Measurements from ENCODE around the gene UBE2O.

GRCh38 chr17:76386966-76387765, 65.8 kb downstream of the UBE2O start:
- TF ChIP-seq CTCF (conservative IDR thresholded peaks at IDR 0.05; ENCODE audit: low read length) (no peak), EZH2phosphoT487 (IDR thresholded peaks at IDR 0.05; ENCODE audit: borderline replicate concordance, low read depth, low read length) (no peak)
